Measurements from ENCODE around the gene C1orf52. TPM values are rescaled to one million over a fixed set of nuclear protein-coding genes. Genes with fewer than 3 reads are reported as not detected.

Gene C1orf52
- total and polyA plus RNA-seq, 2 of the 13 experiments (the other 11 are each of a cell fraction or from before 2014, with no cell fraction given) = 19.4 to 27.4 TPM

DNA sequence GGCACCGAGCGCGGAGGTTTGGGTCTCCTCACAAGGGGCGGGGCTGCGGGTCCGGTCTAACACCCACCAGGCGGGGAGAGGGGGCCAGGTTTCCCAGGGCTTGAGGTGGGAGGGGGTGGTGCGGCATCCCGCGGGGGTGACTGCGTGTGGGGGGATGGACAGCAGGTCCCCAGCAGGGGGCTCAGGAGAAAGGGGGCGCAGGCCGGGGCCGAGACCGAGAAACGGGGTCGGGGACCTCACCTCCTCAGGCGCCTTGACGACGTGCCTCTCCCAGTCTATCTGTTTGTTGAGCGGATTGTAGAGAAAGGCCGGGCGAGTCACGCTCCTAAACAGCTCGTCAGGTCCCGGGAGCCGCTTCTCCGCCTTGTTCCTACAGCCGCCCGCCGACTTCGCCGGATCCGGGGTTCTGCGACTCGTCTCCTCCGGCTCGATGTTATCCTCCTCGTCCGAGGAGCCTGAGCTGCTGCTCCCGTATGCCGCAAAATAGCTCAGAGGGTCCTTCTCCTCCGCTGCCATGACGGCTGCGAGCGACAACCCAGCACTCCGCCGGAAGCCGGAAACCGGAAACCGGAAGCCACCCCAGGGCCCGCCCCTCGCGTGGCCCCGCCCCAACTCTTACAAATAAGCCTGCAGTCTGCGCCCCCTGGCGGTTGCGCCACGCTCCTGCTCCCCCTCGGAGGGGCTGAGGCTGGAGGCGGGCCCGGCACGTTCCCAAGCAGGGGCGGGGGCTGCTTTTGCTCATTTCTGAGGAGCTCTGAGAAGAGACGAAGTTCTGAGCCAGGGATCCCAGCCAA lies at the start of gene C1orf52 (continued):
- TF ChIP-seq MAFK (conservative IDR thresholded peaks at IDR 0.05 in 1 of 2, IDR thresholded peaks at IDR 0.05 in 1 of 2; ENCODE audit: low read length in 2 of 2) (no peak), AKAP8 (CRISPR knock-in tag; IDR thresholded peaks at IDR 0.05) (no peak), KDM3A (CRISPR knock-in tag; IDR thresholded peaks at IDR 0.05; ENCODE audit: low read depth) (peak; percentile 92), REXO4 (CRISPR knock-in tag; IDR thresholded peaks at IDR 0.05; ENCODE audit: borderline replicate concordance) (no peak), ELF1 (CRISPR knock-in tag; IDR thresholded peaks at IDR 0.05) (peak; percentile 89), ZNF460 (CRISPR knock-in tag; IDR thresholded peaks at IDR 0.05; ENCODE audit: borderline replicate concordance) (no peak), LCORL (IDR thresholded peaks at IDR 0.05) (no peak), LCORL (CRISPR knock-in tag; IDR thresholded peaks at IDR 0.05) (no peak), ZEB1 (IDR thresholded peaks at IDR 0.05; ENCODE audit: insufficient replicate concordance, low read depth) (no peak), TARDBP (CRISPR knock-in tag; IDR thresholded peaks at IDR 0.05) (peak; percentile 40), SP2 (CRISPR knock-in tag; IDR thresholded peaks at IDR 0.05) (peak; percentile 80), ARNT (IDR thresholded peaks at IDR 0.05) (no peak), ZNF567 (CRISPR knock-in tag; IDR thresholded peaks at IDR 0.05; ENCODE audit: borderline replicate concordance) (no peak), ATF7-NPFF (CRISPR knock-in tag; IDR thresholded peaks at IDR 0.05; ENCODE audit: low read depth) (0 out of 2 replicates have a peak, but pooled peaks have one; percentile 35)
- TF ChIP-seq, protein P1, sequence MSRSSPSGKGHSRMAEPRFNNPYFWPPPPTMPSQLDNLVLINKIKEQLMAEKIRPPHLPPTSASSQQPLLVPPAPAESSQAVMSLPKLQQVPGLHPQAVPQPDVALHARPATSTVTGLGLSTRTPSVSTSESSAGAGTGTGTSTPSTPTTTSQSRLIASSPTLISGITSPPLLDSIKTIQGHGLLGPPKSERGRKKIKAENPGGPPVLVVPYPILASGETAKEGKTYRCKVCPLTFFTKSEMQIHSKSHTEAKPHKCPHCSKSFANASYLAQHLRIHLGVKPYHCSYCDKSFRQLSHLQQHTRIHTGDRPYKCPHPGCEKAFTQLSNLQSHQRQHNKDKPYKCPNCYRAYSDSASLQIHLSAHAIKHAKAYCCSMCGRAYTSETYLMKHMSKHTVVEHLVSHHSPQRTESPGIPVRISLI (CRISPR knock-in tag; IDR thresholded peaks at IDR 0.05; ENCODE audit: borderline replicate concordance) = no peak
- TF ChIP-seq, protein P2, sequence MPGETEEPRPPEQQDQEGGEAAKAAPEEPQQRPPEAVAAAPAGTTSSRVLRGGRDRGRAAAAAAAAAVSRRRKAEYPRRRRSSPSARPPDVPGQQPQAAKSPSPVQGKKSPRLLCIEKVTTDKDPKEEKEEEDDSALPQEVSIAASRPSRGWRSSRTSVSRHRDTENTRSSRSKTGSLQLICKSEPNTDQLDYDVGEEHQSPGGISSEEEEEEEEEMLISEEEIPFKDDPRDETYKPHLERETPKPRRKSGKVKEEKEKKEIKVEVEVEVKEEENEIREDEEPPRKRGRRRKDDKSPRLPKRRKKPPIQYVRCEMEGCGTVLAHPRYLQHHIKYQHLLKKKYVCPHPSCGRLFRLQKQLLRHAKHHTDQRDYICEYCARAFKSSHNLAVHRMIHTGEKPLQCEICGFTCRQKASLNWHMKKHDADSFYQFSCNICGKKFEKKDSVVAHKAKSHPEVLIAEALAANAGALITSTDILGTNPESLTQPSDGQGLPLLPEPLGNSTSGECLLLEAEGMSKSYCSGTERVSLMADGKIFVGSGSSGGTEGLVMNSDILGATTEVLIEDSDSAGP (CRISPR knock-in tag; IDR thresholded peaks at IDR 0.05; ENCODE audit: borderline replicate concordance) = peak; percentile 67; the same call in 1 of the 2 replicates
- TF ChIP-seq, protein P3, sequence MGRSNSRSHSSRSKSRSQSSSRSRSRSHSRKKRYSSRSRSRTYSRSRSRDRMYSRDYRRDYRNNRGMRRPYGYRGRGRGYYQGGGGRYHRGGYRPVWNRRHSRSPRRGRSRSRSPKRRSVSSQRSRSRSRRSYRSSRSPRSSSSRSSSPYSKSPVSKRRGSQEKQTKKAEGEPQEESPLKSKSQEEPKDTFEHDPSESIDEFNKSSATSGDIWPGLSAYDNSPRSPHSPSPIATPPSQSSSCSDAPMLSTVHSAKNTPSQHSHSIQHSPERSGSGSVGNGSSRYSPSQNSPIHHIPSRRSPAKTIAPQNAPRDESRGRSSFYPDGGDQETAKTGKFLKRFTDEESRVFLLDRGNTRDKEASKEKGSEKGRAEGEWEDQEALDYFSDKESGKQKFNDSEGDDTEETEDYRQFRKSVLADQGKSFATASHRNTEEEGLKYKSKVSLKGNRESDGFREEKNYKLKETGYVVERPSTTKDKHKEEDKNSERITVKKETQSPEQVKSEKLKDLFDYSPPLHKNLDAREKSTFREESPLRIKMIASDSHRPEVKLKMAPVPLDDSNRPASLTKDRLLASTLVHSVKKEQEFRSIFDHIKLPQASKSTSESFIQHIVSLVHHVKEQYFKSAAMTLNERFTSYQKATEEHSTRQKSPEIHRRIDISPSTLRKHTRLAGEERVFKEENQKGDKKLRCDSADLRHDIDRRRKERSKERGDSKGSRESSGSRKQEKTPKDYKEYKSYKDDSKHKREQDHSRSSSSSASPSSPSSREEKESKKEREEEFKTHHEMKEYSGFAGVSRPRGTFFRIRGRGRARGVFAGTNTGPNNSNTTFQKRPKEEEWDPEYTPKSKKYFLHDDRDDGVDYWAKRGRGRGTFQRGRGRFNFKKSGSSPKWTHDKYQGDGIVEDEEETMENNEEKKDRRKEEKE (IDR thresholded peaks at IDR 0.05) = no peak
- TF ChIP-seq, protein P4, sequence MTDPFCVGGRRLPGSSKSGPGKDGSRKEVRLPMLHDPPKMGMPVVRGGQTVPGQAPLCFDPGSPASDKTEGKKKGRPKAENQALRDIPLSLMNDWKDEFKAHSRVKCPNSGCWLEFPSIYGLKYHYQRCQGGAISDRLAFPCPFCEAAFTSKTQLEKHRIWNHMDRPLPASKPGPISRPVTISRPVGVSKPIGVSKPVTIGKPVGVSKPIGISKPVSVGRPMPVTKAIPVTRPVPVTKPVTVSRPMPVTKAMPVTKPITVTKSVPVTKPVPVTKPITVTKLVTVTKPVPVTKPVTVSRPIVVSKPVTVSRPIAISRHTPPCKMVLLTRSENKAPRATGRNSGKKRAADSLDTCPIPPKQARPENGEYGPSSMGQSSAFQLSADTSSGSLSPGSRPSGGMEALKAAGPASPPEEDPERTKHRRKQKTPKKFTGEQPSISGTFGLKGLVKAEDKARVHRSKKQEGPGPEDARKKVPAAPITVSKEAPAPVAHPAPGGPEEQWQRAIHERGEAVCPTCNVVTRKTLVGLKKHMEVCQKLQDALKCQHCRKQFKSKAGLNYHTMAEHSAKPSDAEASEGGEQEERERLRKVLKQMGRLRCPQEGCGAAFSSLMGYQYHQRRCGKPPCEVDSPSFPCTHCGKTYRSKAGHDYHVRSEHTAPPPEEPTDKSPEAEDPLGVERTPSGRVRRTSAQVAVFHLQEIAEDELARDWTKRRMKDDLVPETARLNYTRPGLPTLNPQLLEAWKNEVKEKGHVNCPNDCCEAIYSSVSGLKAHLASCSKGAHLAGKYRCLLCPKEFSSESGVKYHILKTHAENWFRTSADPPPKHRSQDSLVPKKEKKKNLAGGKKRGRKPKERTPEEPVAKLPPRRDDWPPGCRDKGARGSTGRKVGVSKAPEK (CRISPR knock-in tag; IDR thresholded peaks at IDR 0.05; ENCODE audit: borderline replicate concordance) = no peak
- TF ChIP-seq, protein P5, sequence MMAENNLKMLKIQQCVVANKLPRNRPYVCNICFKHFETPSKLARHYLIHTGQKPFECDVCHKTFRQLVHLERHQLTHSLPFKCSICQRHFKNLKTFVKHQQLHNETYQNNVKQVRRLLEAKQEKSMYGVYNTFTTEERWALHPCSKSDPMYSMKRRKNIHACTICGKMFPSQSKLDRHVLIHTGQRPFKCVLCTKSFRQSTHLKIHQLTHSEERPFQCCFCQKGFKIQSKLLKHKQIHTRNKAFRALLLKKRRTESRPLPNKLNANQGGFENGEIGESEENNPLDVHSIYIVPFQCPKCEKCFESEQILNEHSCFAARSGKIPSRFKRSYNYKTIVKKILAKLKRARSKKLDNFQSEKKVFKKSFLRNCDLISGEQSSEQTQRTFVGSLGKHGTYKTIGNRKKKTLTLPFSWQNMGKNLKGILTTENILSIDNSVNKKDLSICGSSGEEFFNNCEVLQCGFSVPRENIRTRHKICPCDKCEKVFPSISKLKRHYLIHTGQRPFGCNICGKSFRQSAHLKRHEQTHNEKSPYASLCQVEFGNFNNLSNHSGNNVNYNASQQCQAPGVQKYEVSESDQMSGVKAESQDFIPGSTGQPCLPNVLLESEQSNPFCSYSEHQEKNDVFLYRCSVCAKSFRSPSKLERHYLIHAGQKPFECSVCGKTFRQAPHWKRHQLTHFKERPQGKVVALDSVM (CRISPR knock-in tag; IDR thresholded peaks at IDR 0.05) = no peak

All from HepG2 (cell line).